ENCODE measurements around the gene PRKCZ. TPM values are rescaled to one million over a fixed set of nuclear protein-coding genes. Genes with fewer than 3 reads are reported as not detected.

Gene PRKCZ
- total RNA-seq, 1 experiment from 2014 or later: 1.9 TPM

DNA sequence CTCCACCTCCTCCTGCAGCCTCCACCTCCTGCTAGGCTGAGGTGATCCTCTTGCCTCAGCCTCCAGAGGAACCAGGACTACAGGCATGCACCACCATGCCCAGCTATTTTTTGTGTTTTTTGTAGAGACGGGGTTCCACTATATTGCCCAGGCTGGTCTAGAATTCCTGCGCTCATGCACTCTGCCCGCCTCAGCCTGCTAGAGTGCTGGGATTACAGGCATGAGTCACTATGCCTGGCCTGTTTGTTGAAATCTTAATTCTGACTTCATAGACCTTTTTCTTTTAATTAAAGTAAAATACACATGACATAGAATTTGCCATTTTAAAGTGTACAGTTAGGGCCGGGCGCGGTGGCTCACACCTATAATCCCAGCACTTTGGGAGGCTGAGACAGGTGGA, 101.7 kb downstream of the PRKCZ start:
- Histone ChIP-seq H3K27me3 (replicated peaks; ENCODE audit: insufficient read depth, low read depth, low read length, poor library complexity) (no peaks in the 10 kb centered on the region), H3K4me1 (ENCODE audit: insufficient read depth, low read length, poor library complexity, severe bottlenecking) (no peaks in the 10 kb centered on the region), H3K4me3 (ENCODE audit: low read depth, low read length, poor library complexity, severe bottlenecking) (no peak overlapping the region), H3K9me3 (ENCODE audit: low read depth, low read length, poor library complexity, severe bottlenecking) (no peaks in the 10 kb centered on the region), H3K36me3 (ENCODE audit: insufficient read depth, low read length, poor library complexity, severe bottlenecking) (no peaks in the 10 kb centered on the region), H3K27ac (ENCODE audit: low read depth, low read length, poor library complexity, severe bottlenecking) (no peak overlapping the region)
- intact Hi-C loops (cut with micrococcal nuclease; ENCODE audit: unreplicated experiment): no loop called here
- ChIA-PET CTCF (no interaction called here), POLR2A (ENCODE audit: low non-redundant PET) (no interaction called here)
- TF ChIP-seq, protein P1, sequence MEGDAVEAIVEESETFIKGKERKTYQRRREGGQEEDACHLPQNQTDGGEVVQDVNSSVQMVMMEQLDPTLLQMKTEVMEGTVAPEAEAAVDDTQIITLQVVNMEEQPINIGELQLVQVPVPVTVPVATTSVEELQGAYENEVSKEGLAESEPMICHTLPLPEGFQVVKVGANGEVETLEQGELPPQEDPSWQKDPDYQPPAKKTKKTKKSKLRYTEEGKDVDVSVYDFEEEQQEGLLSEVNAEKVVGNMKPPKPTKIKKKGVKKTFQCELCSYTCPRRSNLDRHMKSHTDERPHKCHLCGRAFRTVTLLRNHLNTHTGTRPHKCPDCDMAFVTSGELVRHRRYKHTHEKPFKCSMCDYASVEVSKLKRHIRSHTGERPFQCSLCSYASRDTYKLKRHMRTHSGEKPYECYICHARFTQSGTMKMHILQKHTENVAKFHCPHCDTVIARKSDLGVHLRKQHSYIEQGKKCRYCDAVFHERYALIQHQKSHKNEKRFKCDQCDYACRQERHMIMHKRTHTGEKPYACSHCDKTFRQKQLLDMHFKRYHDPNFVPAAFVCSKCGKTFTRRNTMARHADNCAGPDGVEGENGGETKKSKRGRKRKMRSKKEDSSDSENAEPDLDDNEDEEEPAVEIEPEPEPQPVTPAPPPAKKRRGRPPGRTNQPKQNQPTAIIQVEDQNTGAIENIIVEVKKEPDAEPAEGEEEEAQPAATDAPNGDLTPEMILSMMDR (conservative IDR thresholded peaks at IDR 0.05; ENCODE audit: low read depth, low read length): no peak
- TF ChIP-seq EZH2 (IDR thresholded peaks at IDR 0.05; ENCODE audit: borderline replicate concordance, low read depth, low read length, poor library complexity, severe bottlenecking): no peak
- no peak for DNase-seq (ENCODE audit: low spot score)
- BruUV-seq (replicated peaks): no TSS peak

DNA sequence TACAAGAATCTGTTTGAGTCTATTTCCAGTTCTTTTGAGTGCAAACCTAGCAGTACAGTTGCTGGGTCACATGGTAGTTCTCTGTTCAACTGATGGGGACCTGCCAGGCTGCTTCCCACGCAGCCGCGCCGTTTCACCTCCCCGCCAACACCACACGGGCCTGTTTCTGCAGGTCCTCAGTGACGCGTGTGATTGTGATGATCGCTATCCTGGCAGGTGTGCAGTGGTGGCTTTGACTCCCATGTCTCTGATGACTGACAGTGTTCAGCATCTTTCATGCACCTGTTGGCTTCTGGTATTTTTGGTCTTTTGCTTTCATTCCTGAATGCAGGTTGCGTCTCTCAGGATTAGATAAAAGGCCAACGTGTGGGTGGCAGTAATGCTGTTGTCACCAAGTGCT, 102.7 kb downstream of the PRKCZ start:
- no TSS peak for BruUV-seq (replicated peaks)
- intact Hi-C loops (cut with micrococcal nuclease; ENCODE audit: unreplicated experiment): no loop called here
- H3K36me3 ChIP-seq (ENCODE audit: insufficient read depth, low read length, poor library complexity, severe bottlenecking): no peaks in the 10 kb centered on the region
- no peak for DNase-seq (ENCODE audit: low spot score)
- H3K9me3 ChIP-seq (ENCODE audit: low read depth, low read length, poor library complexity, severe bottlenecking): no peaks in the 10 kb centered on the region
- no peak overlapping the region for H3K4me3 ChIP-seq (ENCODE audit: low read depth, low read length, poor library complexity, severe bottlenecking)
- no peaks in the 10 kb centered on the region for H3K4me1 ChIP-seq (ENCODE audit: insufficient read depth, low read length, poor library complexity, severe bottlenecking)
- ChIA-PET CTCF (no interaction called here), POLR2A (ENCODE audit: low non-redundant PET) (no interaction called here)
- H3K27me3 ChIP-seq (replicated peaks; ENCODE audit: insufficient read depth, low read depth, low read length, poor library complexity): no peaks in the 10 kb centered on the region
- TF ChIP-seq, protein P1 (conservative IDR thresholded peaks at IDR 0.05; ENCODE audit: low read depth, low read length): no peak
- no peak for TF ChIP-seq EZH2 (IDR thresholded peaks at IDR 0.05; ENCODE audit: borderline replicate concordance, low read depth, low read length, poor library complexity, severe bottlenecking)
- H3K27ac ChIP-seq (ENCODE audit: low read depth, low read length, poor library complexity, severe bottlenecking): no peak overlapping the region

DNA sequence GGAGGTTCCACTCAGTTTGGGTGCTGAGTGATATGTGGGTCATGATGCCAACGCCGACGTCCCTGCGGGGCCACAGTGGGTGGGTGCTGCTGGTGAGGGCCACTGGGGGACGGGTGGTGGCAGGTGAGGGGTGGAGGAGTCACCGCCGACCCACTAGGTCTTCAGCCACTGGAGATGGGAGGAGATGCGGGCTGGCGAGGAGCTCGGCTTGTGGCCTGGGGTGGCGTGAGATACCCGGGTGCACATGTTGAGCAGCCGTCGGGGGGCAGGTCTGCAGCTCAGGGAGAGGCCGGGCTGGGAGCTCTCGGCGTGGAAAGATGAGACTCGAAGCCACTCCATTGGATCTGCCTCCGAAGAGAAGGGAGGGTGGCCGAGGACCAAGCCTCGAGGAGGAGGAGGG, 103.8 kb downstream of the PRKCZ start:
- no peak overlapping the region for H3K27ac ChIP-seq (ENCODE audit: low read depth, low read length, poor library complexity, severe bottlenecking)
- H3K4me1 ChIP-seq (ENCODE audit: insufficient read depth, low read length, poor library complexity, severe bottlenecking): no peaks in the 10 kb centered on the region
- H3K4me3 ChIP-seq (ENCODE audit: low read depth, low read length, poor library complexity, severe bottlenecking): no peak overlapping the region
- ChIA-PET CTCF (interaction anchor here (0.6 kb wide), 1 partner anchor 35 kb away, joined by 8 read pairs; no protein-coding TSS in a partner anchor), POLR2A (ENCODE audit: low non-redundant PET) (no interaction called here)
- no peak for DNase-seq (ENCODE audit: low spot score)
- intact Hi-C loops (cut with micrococcal nuclease; ENCODE audit: unreplicated experiment): no loop called here
- no peaks in the 10 kb centered on the region for H3K27me3 ChIP-seq (replicated peaks; ENCODE audit: insufficient read depth, low read depth, low read length, poor library complexity)
- no peaks in the 10 kb centered on the region for H3K36me3 ChIP-seq (ENCODE audit: insufficient read depth, low read length, poor library complexity, severe bottlenecking)
- H3K9me3 ChIP-seq (ENCODE audit: low read depth, low read length, poor library complexity, severe bottlenecking): no peaks in the 10 kb centered on the region
- no TSS peak for BruUV-seq (replicated peaks)
- TF ChIP-seq EZH2 (IDR thresholded peaks at IDR 0.05; ENCODE audit: borderline replicate concordance, low read depth, low read length, poor library complexity, severe bottlenecking): no peak
- TF ChIP-seq, protein P1 (conservative IDR thresholded peaks at IDR 0.05; ENCODE audit: low read depth, low read length): no peak
